Stimulated activated CD8-positive, alpha-beta memory T cell treated with anti-CD3 and anti-CD28 coated beads, Interleukin-4, amount 100 ng/mL, for 48 hours (primary cell): ENCODE results near the gene GBGT1.

Experiments
- DNase-seq: peaks from one replicate; pipeline ENCODE4 v3.0.0-alpha.2; 2020

Gene GBGT1

DNA sequence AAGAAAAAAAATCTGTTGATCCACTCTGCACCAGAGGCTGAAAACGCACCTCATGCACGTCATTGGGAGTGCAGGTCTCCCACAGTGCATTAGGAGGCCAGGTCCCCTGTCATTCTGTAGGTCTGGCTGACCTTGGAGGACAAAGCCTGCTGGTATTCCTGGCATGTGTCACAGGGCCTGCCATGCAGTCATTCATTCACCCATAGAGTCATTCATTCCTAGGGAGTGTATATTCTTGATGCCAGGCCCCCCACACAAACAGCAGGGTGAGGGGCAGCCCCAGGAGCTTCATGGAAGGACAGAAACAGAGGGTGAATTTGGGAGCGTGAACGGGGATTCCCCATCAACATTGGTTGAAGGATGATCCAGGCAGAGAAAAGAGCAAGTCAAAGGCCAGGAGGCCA, 2.2 kb downstream of the GBGT1 start:
- no peak for DNase-seq

DNA sequence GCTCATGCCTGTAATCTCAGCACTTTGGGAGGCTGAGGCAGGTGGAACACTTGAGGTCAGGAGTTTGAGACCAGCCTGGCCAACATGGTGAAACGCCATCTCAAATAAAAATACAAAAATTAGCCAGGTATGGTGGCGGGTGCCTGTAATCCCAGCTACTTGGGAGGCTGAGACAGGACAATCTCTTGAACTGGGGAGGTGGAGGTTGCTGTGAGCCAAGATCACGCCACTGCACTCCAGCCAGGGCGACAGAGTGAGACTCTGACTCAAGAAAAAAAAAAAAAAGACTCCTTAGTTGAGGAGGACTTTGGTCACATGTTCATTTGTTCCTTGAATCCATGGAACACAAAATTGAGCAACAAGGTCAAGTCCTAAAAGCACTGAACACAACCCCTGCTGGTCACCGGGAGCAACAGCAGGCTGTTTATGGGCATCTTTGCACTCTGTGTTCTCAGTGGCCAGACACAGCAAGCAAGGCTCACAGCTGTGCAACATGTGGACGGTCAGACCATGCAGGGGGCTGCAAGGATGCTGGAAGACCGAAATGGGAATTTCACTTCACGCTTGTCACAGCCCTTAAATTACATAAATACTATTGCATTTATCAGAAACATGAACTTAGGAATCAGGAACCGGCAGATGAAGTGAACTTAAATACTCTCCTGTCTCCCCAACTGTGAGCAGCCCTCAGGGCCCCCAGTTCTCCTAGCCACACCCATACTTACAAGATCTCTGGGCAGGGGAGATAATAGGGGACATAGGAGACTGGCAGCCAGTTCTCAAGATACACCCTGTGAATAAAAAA, 2.8 kb downstream of the GBGT1 start:
- DNase-seq = no peak

DNA sequence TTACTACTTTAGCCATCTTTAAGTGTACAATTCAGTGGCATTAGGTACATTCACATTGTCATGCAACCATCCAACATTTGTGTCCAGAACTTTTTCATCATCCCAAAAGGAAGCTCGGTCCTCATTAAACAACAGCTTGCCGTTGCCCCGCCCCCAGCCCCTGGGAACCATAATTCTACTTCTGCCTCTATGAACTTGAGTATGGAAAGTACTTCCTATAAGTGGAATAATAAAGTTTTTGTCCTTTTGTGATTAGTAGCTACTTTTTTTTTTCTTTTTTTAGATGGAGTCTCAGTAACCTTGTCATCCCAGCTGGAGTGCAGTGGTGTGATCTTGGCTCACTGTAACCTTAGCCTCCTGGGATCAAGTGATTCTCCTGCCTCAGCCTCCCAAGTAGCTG, 5.0 kb downstream of the GBGT1 start:
- DNase-seq = no peak

DNA sequence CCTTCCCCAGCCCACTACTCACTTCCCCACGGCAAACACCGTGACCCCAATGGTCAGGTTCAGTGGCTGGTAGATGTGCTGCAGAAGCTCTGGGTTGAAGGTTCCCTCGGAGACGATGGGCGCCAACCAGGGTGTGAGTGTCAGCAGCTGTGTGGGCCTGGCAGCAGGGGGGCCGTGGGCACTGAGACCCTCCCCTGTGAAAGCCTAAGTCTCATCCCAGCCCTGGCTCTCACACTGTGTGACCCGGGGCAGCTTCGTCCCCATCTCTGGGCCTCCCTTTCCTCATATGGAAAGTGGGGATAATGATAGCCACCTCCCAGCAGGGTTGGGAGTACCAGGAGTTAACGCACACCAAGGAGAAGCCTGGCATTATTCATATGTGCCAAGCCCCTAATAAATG, 8.6 kb downstream of the GBGT1 start:
- no peak for DNase-seq

DNA sequence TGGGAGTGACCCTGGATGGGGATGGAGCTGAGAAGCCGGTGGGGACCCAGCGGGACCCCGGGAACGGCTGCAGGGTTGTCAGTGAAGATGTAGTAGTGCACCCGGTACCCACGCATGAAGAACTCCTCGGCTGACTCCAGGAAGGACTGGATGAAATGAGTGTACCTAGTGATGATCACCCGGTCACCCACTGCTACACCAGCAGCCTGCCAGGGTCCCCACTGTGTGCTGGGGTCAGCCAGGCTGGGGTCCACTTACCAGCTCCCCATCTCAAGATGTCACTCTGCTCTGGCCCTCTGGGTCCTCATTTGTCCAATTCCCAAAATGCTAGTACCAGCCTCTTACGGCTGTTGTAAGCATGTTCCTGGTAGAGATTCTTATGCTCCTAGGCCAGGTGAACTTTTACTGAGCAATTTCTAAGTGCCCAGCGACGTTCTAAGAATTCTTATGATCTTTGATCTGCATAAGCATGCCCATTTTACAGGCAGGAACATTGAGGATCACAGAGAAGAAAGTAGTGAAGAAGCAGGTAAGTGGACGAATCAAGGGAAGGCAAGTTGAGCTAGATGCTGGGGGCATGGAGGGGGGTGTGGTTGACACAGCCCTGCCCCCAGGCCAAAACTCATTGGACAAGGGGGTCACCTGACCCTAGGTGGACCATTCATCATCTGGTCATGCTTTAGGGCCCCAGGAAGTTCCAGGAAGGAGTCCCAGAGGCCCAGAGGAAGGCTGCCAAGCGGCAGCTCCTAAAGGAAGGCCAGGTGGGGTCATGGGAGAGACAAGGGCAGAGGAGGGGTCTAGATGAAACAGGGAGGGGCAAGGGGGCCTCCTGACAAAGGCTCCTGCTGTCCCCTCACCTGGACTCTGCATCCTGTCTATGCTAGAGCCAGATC, 9.4 kb downstream of the GBGT1 start:
- no peak for DNase-seq

DNA sequence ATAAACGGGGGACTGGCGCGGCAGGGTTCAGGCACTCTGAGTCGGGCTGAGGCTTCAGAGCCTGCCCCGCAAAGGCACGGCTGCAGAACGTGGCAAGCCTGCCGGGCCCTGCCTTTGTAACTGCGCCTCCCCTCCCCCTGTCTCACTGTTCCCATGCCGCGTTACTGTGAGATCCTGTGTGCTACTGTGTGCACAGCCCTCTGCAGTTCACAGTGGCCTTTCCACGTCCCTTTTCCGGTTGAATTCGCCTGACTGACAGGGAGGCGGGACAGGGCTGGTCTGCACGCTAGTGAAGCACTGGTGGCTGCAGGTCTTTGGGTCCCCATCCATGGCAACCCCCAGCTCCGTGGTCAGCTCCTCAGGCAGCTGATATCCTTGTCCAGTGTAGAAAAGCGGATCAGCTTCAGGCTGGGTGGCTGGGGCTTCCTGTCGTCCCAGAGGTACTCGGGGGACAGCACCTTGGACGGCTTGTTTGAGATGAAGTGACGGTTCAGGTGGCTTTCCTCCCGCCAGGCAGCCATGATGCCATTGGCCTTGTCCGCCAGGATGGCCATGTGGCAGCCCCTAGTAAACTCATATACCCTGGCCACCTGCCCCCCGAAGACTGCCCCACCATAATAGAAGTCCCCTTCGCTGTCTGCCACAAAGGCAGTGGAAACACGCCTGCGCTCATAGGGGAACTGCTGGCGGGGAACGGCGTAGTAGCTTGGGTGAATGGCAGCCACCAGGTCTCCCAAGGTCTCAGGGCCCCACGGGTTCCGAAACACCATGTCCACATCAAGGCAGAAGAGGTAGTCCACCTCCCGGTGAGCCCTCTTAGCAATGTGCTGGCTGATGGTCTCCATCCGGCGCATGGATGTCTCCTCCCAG, 10.3 kb downstream of the GBGT1 start:
- DNase-seq = no peak

DNA sequence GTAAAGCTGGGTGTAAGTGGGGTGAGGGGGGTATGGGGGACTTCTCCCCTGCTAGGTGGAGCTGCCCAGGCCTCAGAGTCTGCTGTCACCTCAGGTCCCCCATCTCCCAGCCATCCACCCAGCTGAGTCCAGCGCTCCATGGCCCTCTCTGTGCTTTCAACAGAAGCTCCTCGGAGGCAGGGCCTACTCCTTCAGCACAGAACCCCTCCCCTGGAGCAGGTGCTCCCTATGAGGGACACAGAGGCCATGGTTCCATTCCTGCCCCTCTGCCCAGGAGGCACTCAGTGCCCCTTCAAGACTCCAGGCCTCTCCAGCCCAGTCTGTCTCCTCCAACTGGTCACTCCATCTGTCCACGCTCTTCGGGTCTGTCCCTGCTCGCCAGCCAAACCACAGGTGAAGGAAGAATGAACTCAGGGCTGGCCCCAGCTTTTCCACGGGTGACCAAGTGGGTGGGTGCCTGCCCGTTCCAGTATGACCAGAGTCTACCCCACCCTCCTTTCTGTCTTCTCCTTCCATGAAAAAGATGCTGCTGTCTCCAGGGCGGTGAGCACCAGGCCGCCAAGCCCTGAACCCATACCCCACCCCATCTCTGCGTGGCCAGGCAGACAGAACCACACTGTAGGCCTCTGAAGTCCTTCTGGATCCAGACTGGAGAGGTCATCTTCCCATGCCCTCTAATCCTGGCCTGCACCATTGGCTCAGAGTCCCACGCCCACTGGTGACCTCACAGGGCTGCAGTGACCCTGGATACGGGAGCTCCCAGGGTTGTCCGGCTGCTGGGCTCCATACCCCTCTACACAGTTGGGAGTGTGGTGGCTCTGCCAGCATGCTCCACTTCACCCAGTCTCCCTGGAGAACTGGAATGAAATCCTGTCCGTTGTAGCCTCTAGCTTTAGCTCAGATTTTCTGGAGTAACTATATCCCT, 11.9 kb downstream of the GBGT1 start:
- DNase-seq = no peak

DNA sequence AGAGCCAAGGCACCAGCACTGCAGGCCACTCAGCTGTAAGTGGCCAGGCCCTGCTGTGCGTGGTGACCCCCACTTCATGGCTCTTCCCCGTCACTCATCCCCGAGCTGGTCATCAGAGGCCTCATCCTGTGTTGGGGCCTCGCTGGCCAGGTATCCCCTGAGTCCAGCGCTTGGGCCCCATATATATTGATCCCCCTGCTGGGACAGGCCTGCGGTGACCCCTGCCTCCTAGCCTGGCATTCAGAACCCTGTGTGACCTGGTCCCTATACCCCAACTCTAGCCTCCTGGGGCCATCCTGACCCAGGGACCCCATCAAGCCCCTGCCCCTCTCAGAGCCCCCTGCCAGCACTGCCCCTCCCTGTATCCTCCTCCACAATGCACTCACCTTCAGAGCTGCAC, 12.7 kb downstream of the GBGT1 start:
- no peak for DNase-seq

DNA sequence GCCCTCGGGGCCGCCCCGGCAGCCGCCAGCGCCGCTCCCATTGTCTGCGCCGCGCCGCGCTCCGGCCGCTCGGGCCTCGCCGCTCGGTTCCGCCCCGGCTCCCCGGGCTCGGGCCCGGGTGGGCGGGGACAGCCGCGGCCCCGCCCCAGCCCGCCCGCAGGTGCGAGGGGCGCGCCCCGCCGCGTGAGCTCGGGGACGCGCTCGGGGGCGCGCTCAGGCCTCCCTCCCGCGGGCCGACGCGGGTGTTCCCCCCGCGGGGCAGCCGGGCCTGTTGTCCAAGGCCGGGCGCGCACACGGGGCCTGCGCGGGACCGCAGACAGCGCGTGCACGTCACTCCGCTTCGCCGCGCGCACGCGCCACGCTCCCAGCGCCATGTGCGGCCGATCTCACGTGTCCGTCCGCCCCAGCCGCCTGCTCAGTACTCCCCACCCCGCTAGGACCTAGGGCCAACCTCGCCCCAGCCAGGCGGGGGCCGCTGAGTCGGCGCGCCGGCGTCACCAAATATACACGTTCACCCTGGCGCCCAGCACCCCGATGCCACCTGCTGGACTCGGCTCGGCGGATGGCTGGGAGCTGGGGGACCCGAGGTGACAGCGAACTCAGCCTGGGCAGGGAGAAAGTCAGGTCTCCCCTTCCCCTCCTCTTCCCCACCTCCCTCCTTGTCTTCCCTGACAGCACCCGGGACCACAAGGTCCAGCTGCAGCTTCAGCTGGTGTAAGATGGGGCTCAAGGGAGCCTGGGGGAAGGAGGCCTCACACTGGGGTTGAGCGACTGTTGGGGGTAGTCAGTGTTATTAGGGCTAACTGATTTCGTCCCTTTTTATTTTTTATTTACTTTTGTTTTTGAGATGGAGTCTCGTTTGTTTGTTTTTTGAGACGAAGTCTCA, 14.3 kb downstream of the GBGT1 start:
- DNase-seq = peak; percentile 87

DNA sequence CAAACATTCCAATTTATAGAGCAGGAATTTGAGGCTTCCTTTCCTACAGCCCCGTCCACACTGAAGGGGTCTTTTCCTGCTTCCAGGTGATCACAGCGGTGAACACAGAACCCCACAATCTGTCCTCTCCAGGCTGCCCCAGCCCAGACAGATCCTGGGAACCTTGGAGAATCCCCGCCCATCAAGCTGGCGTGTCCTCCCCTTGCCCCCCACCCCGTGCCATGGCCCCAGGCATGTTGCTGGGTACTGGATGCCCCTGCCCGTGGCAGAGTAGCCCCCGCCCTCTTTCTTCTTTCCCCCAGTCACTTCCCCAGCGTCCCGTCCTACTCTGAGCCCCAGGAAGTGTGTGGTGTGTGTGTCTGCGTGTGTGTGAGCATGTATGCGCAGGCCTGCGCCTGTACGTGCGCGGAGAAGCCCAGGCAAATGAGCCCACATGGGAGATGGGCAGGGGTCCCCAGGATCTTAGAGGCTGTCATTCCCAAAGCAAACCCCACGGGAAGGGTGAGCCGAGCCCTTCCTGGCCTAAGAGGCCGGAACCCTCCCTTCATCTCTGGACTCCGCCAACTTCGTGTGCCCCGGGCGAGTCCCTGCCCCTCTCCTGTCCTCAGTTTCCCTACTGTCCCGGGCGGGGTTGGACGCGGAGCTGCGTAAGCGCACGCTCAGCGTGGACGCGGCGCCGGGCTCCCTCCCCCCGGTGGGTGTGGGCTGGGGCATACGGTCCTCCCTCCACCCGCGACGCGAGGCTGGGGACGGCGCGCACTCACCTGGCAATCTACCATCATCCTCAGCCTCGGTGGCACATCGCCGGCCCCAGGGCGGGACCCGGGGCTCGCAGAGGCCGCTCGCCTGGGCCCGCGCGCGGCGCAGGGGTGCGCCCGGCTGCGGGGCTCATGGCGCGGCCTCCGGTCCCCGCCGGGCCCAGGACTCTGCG, 15.2 kb downstream of the GBGT1 start:
- DNase-seq = peak; percentile 67

DNA sequence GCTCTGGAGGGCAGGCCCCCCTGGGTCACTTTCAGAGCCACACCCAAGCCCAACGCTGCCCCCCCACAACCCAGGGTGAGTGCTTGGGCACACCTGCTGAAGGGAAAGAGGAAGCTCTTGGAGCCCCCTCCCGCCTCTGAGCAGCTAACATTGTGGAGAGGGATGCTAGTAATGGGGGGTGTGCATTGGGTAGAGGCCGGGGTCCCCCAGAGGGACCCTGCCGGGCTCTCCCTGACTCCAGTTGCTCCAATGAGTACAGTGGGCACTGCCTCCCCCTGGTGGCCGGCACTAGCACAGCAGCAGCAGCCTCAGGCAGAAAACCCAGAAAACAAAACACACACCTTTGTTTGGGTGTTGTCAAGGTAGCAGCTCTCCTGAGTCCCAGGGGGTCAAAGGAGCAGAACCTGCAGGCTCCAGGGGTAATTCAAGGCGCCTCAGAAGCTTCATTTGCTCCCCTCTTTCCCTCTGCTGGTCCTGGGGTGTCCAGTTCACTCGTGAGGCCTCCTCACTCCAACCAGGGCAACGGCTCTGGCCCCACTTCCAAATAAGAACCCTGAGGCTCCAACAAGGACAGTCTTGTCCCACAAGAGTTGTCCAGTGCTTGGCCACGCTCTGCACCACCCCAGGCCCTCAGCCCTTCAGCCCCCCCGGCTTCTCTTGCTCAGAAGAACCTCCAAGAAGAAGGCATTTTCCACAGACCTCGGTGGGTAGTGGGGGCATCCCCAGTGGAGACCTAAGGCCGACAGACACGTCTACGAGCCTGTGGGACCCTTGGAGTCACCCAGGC, 16.1 kb downstream of the GBGT1 start:
- peak; percentile 93 for DNase-seq

DNA sequence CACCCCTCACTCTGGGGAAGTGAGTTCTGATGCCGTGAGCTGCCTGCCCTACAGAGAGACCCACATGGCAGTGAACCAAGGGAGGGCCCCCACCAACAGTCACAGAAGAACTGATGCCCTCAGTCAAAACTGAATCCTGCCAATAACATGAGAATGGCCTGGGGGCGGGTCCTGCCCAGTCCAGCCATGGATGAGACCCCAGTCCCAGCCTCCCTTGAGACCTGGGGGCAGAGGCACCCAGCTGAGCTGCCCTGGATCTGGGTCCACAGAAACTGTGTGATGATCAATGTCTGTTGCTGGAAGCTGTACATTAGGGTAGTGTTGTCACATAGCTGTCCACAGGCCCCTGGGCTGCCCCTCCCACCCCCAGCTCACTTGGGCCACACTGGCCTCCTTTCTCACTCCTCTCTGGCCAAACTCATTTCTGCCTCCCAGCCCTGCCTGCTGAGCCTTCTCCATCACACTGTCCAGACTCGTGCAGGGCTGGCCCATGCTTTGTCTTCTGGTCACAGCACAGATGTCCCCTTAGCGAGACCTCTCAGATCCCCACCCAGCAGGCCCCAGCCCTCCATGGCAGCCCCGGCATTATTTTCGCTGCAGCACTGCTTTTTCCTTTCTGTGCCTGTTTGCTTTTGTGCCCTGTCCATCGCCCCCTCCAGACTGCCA, 16.8 kb downstream of the GBGT1 start:
- no peak for DNase-seq

DNA sequence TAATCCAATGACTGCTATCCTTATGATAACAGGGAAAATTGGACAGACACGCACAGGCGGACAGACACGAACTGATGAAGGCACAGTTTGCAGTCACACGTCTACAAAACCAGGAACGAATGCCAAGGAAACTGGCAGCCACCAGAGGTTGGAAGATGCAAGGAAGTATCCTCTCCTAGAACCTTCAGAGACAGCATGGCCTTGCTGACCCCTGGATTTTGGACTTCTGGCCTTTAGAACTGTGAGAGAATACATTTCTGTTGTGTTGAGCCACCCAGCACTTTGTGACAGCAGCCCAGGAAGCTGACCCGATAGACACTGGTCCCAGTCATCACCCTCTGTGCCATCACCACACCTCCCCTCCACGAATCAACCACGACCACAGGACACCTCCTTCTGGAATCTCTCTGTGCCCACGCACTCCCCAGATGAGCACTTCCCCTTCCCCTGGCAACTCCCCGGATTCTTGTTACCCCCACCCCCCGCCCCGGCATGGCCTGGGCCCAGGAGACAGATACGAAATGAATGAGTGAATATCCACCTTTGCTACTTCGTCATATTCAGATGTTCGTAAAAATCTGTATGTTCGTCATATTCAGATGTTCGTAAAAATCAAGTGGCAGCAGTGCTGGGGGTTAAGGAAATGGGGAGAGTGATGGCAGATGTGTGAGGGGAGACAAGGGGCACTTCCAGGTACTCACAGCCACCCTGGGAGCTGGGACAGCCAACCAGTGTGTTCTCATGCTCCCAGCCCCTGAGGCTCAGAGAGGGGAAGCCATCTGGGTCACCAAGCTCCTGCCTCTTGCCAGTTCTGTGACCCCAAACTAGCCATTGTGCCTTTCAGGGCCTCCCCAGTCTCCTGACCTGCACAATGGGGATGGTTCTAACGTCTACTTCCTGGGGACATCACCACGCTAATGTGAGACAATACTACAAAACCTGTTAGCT, 18.5 kb downstream of the GBGT1 start:
- DNase-seq = no peak

DNA sequence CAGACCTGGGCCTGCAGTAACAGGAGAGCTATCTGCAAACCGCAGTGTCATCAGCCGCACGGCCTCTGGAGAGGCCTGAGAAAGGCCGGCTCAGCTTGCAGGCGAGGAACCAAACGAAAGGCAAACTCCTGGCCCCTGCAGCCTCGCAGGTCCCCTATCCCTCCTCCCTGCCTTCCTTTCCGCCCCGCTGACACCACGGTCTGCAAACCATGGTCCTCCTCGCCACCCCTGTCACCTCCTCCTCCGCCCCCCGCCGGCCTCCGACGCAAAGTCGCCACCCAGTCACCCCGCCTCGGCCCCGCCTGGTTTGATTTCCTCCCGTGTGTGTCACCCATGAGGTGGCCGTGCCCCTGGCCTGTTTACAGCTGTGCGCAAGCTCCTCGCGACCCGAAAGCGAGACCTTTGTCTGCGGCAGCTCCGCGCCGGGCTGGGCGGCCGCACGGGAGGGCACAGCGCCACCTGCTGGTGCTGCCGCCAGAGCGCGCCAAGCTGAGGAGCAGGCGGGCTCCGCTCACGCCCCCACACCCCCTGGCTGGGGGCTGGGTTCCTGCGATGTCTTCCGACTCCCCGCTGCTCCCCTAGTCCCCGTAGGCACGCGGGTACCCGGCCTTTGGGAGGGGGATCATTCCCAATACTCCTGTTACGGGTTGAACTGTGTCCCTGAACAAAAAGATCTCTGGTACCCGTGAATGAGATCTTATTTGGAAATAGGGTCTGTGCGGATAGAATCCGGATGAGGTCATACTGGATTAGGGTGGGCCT, 19.4 kb downstream of the GBGT1 start:
- DNase-seq = peak; percentile 95

DNA sequence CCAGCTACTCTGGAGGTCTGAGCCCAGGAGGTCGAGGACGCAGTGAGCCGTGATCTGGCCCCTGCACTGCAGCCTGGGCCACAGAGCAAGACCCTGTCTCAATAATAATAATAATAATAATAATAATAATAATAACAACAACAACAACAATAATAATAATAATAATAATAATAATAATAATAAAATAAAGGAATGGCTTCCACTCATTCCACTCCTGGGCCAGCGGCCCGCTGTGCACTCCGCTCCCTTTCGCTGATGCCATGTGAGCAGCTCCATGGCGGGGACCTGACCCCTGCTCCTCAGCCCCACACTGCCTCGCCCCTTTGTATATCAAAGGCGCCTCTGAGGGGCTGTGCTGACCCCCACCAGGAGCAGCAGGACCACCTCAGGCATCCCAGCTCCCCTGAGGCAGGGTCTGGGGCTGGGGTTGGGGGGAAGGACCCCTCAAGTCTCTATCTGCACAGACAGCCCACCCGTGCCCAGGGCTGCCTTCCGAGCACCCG, 20.0 kb downstream of the GBGT1 start:
- DNase-seq = no peak
